HepG2 (cell line): Measurements from ENCODE around the gene ITGB1. TPM values are rescaled to one million over a fixed set of nuclear protein-coding genes. Genes with fewer than 3 reads are reported as not detected.

Source experiments
- CSRNP2 ChIP-seq: sonication (generic); formaldehyde crosslinking; conservative IDR thresholded peaks from 2 replicates; pipeline ENCODE4 v1.8.0; 2022; ENCODE audit warnings: low read depth, missing genetic modification reagents
- TEAD2 ChIP-seq: sonication (generic); formaldehyde crosslinking; IDR thresholded peaks from 2 replicates; pipeline ENCODE4 v1.9.0; 2021; ENCODE audit warnings: missing genetic modification reagents
- ZFP91 ChIP-seq: sonication (generic); formaldehyde crosslinking; IDR thresholded peaks from 2 replicates; pipeline ENCODE4 v1.9.0; 2022; ENCODE audit warnings: missing genetic modification reagents, mild to moderate bottlenecking, borderline replicate concordance
- ZNF609 ChIP-seq: sonication (generic); formaldehyde crosslinking; IDR thresholded peaks from 2 replicates; pipeline ENCODE4 v1.4.0; 2020; ENCODE audit warnings: mild to moderate bottlenecking, missing genetic modification reagents, borderline replicate concordance
- polyA plus RNA-seq, 8 experiments: library from polyadenylated mRNA; depleted of rRNA in 3 of 8; stranded (reverse) in 7 of 8; unstranded in 1 of 8; fragments of >200 nt; fragmentation: Illumina TruSeq in 4 of 8; extraction: Trizol in 4 of 8; gene quantifications; 2 replicates each; pipeline versions ENCODE4 v1.2.1 to v1.2.3, GENCODE V29; 2011 to 2016; ENCODE audit warnings: low read depth in 4 of 8, missing spikeins in 1 of 8, mixed read lengths in 1 of 8; ENCODE audit not compliant: insufficient read depth in 1 of 8
- total RNA-seq, 5 experiments: library from RNA; depleted of rRNA; stranded (reverse); fragments of >200 nt; fragmentation: Illumina TruSeq; extraction: Trizol; gene quantifications; 2 replicates each; pipeline ENCODE4 v1.2.3, GENCODE V29; 2016; ENCODE audit warnings: low read depth in 1 of 5

ITGB1 gene
- total and polyA plus RNA-seq, 2 of the 13 experiments (the other 11 are each of a cell fraction or from before 2014, with no cell fraction given): 190 to 204 TPM

GRCh38 chr10:32887481-32887880 is 70.5 kb downstream of the ITGB1 start (continued):
- TF ChIP-seq ZNF609 (CRISPR knock-in tag) (no peak), TEAD2 (CRISPR knock-in tag) (no peak), CSRNP2 (CRISPR knock-in tag) (no peak), ZFP91 (CRISPR knock-in tag) (no peak)
- TF ChIP-seq, all 625 proteins: peak for 0
